T-helper 2 cell (primary cell): ENCODE measurements around the gene DAPK1.

Experiments used
- DNase-seq, 5 experiments: peaks; one replicate each; pipeline versions ENCODE4 v3.0.0 to v3.0.0-alpha.2; 2012 to 2022

Gene DAPK1

DNA sequence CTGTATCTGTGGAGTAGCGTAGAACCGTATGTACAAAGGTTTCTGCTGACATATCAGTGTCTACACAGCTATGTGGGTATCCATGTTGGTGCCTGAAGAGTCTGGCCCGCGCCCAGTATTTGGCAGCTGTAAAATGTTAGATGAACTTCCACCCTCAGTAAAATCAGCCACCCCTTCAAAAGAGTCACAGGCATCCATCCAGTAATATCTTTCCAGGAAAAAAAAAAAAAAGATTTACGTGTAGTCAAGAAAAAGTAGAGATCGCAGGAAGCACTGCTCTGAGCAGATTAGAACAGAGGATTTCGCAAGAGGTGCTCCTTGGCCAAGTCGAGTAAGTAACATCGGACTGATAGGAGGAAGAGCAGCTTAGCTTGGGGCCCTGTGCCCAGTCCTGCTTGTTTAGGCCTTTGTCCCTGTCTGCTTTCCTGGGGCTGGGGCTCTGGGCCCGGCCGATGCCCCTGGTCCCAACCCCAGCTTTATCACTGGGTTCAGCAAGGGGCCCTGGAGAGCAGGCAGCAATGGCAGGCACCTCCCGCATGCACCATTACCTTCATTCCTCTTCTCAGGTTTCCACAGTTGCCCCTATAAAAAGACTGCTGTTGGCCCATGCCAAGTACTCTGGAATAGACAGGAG lies 21.2 kb downstream of the DAPK1 start:
- no peak for DNase-seq

DNA sequence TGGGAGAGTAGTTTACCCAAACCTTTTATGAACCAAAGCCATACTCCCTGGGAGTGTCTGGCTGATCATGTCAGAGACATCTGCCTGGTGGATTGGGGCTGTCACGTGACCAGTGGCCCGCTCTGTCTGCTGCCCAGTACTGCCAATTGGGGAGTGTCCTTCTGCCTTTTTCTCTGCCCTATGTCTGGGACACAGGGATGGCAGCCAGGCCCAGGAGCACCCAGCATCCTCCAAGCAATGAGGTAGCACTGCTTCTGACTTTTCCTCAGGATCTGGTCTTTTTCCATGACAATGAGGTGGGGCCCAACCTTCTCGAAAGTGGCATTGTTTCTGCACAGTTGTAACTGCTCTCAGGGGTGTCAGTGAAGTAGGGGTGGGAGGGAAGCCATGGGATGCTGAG lies 21.8 kb downstream of the DAPK1 start:
- DNase-seq, result no peak

DNA sequence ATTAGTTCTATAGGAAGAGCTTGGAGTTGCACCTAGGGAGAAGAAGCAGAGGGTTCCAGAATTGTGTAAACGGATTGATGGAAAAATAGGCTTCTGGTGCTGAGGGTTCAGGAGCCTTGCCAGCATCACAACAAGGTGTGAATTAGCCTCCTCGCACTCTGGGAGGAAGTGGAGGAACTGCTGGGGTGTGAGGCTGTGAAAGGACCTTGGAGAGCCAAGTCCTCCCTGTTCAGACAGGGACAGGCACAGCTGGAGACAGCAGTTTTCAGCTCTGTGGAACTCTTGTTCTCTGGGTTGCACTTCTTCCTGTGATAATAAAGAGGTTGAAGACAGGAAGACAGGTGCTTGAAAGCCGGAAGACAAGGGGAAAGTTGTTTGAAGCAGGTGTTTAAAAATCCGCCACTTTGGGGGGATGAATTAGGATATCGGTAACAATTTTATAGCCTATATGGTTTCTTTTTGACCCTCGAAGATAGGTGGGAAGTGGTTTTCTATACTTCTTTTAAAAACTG lies 22.6 kb downstream of the DAPK1 start:
- DNase-seq, result no peak

DNA sequence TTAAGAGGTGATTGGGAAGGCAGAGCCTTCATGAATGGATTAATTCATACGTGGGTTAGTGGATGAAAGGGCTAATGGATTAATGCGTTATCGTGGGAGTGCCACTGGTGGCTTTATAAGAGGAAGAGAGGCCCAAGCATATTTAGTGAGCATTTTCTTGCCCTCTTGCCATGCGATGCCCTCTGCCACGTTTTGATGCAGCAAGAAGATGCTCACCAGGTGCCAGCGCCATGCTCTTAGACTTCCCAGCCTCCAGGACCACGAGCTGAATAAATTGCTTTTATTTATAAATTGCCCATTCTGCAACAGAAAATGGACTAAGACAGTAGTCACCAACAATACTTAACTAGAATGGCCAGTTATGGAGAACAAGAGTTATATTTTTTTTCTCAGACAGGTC lies 24.2 kb downstream of the DAPK1 start:
- DNase-seq, result no peak

DNA sequence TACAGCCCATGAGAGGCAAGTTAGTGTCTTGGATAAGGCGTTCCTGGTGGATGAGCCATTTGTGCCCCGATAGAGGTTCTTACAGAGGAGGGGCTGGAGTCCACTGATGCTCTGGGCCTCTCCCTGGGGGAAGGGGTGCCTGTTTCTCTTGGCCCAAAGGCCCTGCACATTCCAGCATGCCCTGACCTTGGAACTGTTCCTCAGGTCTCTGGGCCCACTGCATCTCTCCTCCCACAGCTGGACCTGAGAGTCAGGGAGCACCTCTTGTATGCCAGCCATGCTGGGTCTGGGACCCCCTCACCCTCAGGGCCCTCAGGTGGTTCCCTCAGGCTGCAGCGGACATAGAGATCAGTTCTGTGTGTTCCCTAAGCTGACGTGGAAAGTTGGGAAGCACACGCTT lies 26.4 kb downstream of the DAPK1 start:
- no peak for DNase-seq

DNA sequence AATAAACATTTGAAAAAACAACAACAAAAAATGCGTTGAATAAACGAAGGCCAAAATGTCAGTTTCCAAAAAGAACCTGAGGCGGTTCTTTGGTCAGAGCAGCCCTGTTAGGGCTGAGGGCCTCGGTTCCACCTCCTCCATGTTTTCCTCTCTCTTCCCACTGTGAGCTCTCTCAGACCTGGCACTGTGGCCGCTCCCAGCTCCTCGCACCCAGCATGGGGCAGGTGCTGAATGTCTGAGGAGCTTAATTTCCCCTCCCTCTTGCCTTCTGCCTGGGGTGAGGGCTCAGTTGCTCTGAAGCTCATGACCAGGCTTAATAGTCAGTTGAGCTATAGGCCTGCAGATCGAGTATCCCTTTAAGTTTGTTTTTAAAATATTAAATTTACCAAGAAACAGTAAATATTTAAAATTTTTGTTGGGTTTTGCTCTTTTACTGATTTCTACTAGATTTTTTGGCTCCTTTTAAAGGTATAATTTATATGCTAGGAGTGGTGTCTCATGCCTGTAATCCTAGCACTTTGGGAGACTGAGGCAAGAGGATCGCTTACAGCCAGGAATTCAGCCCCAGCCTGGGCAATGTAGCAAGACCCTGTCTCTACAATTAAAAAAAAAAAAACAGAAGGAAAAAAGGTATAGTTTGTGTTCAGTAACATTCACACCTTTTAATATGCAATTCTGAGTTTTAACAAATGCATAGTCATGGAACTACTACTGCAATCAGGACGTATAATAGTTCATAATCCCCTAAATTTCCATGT lies 28.1 kb downstream of the DAPK1 start:
- DNase-seq, result no peak

DNA sequence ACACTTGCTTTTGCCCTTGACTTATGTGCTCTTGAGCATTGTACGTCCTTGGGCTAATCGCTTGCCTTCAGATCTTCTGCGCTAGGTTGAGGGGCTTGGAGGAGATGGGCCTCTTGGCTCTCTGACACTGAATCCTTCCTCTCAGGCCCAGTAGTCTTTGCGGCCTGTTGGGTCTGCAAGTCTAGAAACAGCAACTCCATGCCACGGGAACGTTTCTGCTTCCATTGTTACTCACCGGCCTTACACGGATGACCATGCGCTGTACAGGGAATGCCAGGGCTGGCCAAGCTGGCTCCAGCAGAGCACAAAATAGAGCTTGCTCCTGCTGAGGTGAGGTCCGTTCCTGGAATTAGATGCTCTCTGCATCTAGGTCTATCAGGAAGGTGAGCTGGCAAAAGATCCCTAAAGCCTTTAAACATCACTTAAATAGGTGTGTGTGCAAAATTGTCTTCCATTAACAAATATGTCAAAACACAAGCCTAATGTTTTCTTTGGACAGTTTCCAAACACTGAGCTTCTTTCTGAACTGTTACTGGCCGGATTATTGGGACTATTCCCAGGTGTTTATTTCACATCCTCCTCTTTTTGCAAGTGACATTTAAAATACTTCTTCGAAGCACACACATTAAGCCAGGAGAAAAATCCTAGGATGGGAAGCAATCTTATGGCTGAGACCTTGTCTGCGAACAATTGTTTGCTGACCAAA lies 29.7 kb downstream of the DAPK1 start:
- no peak for DNase-seq

DNA sequence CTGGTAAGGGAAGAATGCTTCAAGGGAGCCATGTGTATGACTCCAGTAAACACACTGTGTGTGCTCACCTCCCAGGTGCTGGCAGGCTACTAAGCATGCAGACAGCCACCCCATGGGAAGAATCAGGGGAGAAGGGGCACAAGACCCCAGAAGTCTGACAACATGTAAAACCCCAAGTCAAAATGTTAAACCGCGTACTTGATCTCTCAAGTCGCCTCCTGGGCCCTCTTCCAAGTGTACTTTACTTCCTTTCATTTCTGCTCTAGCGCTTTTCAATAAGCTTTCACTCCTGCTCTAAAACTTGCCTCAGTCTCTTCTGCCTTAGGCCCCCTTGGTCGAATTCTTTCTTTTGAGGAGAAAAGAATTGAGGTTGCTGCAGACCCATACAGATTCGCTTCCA lies 31.3 kb downstream of the DAPK1 start:
- no peak for DNase-seq

DNA sequence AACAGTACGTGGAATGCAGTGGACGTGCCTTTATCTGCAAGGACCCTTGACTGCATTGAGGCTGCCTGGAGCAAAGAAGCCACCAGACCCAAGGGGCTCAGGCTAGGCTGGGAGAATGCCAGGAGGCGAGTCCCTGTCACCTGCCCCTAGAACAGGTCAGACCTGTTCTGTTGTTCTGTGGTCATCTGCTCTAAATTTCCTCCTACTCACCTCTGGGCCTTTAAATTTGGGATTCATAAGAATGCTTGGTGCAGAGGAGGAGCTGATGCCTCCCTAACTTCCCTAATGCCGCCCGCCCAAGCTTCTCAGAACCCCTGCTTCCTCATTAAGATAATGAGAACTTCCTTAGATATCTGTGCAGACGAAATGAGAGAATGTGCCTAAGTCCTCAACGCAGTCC lies 32.0 kb downstream of the DAPK1 start:
- no peak for DNase-seq

DNA sequence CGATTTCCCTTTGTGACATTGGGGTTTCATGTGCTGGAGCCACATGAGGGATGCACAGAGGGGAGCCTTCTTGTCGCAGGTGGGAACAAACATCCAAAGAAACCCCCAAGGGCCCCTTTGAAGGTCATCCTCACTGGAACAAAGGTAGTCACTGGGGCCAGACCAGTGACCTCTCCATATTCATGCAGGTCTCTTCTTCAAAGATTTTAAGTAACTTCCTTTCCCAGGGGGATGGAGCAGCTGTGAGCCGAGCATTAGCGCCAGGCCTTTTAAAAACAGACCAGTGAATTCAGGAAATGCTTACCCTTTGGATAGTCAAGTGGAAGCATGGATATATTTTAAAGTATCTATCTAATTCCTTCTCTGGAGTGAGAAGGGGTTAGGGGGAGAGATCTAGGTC lies 33.0 kb downstream of the DAPK1 start:
- DNase-seq, result no peak

DNA sequence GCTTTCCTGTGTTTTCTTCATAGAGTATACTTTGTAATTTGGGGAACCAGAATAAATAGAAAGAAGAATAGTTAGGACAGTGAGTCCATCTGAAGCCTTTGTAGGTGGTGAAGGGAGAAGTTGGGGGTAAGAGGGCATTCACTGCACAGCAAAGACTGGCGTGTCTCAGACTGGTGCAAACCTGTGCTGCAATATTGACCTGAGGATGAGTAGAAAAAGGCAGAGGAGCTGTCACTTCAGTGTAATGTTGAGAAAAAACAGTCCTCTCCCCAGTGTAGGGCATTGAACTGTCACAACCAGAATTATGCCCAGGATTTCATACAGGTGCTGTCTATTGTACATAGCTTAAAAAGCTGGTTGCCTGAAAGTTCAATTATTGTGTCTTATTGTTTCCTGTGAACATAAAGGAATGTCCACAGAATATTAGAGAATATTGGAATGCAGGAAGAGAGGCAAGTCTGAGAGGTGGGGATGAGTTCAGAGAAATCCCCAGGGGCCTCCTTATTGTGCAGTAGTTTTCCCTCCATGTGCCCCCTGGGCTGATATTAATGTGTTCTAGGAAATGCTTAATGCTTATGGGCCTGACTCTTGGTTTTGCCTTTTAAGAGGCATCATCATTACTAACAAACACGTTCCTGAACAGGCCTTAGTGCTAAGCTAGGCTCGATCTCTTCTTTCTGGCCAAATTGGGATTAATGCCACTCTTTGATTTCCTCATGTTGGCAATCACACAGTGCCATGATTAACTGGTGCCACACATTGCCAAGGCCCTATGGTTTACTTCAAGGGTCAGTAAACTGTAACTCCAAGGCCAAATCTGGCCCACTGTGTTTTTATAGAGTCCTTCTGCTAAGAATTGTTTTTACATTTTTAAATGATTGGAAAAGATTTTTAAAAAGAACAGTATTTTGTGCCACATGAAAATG lies 34.0 kb downstream of the DAPK1 start:
- no peak for DNase-seq

DNA sequence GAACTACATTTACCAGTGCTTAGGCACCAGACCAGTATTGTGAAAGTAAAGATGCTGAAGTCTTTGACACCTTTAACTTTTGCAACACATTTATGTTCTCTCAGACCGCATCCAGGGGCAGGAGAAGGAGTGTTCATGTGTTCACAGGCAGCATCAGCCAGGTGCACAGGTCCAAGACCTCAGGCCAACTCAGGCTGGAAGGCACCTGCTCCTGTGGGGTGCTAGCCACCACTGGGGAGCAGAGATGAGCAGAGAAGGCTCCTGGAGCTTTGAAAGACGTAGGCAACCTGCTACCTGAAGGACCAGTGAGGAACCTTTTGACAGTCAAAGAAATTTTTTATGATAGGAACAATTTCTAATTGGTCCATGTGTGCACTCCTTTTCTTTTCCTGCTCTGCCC lies 35.6 kb downstream of the DAPK1 start:
- DNase-seq, result no peak

DNA sequence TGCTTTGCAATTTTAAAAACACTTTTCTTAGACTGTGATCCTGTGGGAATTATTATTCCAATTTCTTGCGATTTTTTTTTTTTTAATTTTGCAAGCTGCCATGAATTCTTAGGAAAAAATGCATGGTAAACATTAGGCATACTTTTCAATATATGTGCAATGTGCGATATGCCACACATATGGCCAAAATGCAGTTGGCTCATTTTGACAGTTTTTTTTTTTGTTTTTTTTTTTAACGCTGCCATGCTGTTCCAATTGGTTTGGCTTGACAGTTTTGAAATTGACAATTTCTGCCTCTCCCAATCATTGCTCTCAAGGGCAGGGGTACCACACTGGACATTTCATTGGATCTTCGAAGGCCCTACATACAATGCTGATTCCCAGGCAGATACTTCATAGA lies 36.4 kb downstream of the DAPK1 start:
- no peak for DNase-seq

DNA sequence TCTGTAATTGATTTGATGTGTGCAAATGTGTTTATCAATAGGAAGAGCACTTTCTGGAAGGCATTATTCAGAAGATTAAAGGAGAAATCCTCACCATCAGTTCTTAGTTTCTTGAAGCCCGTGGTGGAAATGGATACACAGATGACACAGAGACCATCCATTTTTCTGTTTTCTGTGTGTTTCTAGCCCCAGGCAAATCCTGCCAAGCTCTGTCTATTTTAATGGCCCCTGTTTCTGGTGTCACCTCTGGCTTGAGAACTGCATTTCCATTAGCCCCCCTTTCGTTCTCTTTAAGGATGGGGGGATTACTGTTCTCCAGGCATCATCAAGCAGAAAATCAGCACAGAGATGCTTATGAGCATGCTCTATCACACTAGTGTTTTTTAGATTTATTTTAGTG lies 37.3 kb downstream of the DAPK1 start:
- DNase-seq, result no peak

DNA sequence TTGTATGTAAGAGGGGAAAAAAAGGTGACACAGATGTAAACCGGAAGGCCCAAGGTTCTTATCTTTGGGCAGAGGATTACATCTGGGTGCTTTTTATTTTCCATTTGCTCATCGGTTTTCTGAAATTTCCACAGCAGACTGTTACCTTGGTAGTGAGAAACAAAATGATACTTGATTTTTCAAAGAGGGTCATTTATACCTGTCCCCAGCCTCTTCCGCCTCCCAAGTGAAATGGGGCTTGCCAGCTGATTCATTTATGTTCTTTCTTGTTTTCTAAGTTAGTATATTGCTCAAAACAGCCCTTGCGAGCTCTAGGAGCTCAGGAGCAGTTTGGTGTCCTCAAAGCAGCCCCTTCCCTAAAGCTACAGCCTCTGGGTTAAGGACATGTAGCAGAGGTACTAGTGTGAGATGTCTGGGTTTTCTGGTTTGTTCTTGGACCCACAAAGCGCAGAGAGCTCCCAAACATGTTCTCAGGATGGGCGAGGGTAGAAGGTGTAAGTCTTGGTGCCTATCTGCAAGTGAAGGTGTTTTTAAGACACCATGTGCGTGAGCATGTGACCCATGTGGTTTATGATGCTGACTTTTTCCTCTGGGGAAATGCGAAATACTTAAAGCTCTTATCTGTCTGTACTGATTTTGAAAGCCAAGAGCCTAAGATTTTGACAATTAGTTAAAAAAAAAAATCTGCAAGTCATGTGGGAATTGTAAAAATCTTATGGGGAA lies 38.3 kb downstream of the DAPK1 start:
- peak in 1 of 5 experiments; percentile 89 for DNase-seq

DNA sequence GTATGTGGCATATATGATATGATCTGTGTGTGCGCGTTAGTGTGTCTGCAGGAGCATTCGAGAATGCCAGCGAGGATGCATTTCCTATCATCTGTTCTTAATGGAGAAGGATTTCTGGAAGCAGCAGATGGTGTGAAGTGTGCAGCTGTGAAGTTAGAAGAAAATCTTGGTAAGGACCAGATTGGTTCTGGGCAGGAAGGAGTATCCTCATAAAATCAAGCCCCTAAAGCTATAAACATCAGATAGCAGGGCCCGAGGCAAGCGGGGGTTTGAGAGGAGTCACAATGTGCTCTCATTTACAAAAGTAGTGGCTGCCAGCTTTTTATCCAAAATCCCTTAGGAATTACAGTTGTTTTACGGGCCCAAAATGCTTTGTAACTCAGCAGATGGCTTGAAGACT lies 40.0 kb downstream of the DAPK1 start:
- DNase-seq, result no peak

DNA sequence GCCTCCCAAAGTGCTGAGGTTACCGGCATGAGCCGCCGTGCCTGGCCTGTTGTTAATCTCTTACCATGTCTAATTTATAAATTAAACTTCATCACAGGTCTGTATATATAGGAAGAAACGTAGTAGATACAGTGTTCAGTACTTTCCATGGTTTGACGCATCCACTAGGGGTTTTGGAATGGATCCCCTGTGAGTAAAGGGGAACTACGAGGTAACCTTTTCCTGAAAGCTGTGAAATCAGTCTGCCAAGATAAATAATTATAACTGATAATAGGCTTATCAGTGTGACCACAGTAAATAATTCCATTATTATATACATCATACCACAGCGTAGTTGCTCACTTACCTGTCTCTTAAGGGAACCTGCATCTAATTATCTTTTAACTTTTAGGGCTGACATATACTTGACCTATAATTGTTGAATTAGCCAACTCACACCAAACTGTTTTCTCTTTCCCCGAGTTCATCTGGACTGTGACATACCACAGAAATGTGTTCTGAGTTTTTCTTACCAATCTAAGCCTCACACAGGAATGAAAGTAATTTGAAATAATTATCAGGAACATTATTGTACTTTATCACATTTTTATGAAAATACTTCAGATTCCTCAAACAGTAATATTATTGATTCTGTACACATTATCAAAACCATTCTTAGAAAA lies 42.9 kb downstream of the DAPK1 start:
- DNase-seq, result no peak

DNA sequence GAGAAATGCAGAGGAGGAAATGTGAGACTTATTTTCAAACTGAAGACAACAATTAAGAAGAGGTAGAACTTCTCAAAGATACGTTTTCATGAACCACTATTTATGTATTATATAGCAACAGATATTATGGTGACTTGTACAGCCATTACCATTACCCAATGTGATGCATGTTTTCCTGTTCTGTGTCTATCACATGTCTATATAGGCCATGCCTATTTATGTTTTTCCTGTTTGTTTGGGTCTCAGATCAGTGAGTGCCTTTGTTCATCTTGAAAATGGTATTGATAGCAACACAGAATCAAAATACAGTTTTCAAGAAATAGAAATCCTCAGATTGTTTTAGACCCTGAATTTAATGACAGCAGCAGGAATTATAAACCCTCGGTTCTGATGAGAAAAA lies 44.0 kb downstream of the DAPK1 start:
- DNase-seq, result no peak

DNA sequence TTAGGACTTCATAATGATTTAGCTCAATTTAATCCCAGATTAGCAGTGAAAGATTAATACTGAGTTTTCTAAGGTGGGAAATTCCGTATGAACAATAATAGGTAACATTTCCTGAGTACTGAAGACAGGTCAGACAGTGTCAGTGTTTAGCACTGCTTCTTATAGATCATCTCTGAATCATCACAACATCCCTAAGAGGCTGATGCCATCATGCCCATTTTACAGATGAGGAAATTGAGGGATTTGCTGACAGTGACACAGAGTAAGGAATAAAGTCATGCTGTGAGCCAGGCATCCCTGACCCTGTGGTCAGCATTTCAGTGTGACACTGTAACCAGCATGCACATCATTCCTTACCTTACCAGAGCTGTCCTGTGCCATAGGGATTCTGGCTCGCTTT lies 44.5 kb downstream of the DAPK1 start:
- no peak for DNase-seq

DNA sequence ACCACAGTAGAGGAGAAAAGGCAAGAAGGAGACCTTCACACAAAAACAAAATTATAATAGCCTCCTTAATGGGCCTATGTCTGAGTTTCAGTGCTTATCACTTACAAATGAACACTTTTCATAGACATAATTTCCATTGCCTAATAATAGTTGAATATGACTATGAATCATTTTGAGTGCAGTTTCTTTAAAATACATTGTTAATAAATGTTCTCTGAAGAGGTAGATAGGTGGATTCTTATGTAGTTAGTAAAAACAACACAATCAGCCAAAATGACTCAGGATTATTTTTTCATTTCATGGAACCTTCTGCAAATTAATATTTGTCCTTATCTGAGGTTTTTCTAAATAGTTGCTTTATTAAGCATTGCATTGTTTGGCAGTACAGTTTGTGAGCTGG lies 45.6 kb downstream of the DAPK1 start:
- DNase-seq, result no peak

DNA sequence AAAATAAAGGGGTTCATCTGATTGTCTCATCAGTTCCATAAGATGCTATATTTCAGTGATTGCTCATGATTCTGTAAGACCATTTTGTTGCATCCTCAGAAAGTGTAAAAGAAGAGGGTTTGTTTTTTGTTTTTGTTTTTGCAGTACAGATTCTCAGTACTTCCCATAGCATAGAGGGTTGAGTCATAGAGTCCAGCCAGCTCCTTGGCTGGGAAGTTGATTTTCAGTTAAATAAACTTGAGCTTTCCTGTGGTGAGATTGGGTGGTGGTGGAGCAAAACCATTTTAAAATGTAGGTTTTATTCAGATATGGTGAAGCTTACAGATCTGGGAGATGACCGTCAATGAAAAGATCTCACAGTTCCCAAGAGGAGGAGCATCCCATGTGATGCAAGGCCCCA lies 48.2 kb downstream of the DAPK1 start:
- no peak for DNase-seq

DNA sequence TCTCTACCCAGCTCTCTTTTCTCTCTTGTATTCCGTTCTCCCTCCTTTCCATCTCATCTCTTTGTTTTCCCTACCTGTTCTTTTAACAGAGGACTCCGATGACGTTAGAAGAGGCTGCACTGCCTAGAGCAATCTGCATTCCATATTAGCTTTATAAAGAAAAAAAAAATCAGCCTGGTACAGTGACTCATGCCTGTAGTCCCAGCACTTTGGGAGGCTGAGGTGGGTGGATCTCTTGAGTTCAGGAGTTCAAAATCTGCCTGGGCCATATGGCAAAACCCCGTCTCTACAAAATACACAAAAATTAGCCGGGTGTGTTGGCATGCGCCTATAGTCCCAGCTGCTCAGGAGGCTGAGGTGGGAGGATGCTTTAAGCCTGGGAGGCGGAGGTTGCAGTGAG lies 49.0 kb downstream of the DAPK1 start:
- no peak for DNase-seq
